ENCODE measurements around the gene PFN1.

DNA sequence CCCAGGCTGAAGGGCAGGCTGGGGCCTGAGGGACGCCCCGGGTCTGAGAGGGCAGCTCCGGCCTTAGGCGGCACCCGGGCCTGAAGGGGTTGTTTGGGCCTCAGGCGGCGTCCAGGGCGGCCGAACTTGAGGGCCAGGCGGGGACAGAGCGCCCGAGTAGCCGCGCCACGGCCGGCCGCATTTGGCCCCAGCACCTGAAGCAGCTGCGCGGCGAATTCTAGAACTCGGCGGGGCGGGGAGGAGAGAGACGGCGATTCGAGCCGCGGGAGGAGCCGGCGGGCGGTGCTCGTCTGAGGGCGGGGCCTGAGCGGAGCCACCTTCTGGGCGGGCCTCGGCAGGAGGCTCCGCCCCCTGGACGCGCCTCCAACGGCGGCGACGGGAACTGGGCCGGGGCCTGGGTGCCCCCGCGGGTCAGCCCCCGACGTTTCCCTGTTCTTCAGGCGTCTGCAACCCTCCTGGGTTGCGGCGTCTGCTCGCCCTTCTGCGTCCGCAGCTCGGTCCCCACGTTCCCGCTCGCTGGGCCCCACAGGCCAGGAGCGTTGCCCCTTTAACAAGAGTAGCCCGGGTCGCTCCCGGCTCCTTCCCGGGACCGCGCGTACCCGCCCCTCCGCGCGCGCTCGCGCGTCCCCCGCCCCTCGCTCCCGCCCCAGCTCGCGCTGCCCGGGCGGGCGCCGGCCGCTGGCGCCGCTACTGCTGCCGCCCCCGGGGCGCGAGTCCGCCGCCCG is 49.1 kb upstream of the PFN1 start, which contains the start of the genes INCA1 and KIF1C:
- TF ChIP-seq, protein P1, sequence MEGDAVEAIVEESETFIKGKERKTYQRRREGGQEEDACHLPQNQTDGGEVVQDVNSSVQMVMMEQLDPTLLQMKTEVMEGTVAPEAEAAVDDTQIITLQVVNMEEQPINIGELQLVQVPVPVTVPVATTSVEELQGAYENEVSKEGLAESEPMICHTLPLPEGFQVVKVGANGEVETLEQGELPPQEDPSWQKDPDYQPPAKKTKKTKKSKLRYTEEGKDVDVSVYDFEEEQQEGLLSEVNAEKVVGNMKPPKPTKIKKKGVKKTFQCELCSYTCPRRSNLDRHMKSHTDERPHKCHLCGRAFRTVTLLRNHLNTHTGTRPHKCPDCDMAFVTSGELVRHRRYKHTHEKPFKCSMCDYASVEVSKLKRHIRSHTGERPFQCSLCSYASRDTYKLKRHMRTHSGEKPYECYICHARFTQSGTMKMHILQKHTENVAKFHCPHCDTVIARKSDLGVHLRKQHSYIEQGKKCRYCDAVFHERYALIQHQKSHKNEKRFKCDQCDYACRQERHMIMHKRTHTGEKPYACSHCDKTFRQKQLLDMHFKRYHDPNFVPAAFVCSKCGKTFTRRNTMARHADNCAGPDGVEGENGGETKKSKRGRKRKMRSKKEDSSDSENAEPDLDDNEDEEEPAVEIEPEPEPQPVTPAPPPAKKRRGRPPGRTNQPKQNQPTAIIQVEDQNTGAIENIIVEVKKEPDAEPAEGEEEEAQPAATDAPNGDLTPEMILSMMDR (IDR thresholded peaks at IDR 0.05) = no peak
- no peak for TF ChIP-seq POLR2A (IDR thresholded peaks at IDR 0.05)
